HEK293 (cell line): Measurements from ENCODE around the gene SOX13.

Source experiments
- CTCF ChIA-PET: fragments of 350-600 bp; formaldehyde crosslinking; extraction: SDS; loops from one replicate; lab custom pipeline; 2021; ENCODE audit warnings: antibody characterized with exemption; lab: Yijun Ruan, JAX
- POLR2A ChIA-PET: fragments of 300-600 bp; formaldehyde crosslinking; extraction: SDS; loops from one replicate; lab custom pipeline; 2020; ENCODE audit warnings: antibody characterized with exemption, inconsistent platforms; lab: Yijun Ruan, JAX
- H3K27ac ChIP-seq: fragments of 200-500 bp; sonication (Bioruptor generic); 2 replicates; pipeline ENCODE4 v1.5.1; 2014; ENCODE audit warnings: low read depth, low read length, control low read depth, inconsistent platforms; ENCODE audit errors: extremely low read depth
- H3K36me3 ChIP-seq, 2 experiments: fragments of 200-500 bp in 1 of 2; sonication (Bioruptor generic) in 1 of 2; 1 replicate in 1 of 2; 2 replicates in 1 of 2; pipeline ENCODE4 v1.5.1; 2014 to 2017; ENCODE audit warnings: inconsistent platforms in 2 of 2, low read length in 2 of 2; ENCODE audit not compliant: control insufficient read depth in 2 of 2, insufficient read depth in 1 of 2
- H3K4me1 ChIP-seq: fragments of 200-500 bp; sonication (Bioruptor generic); 2 replicates; pipeline ENCODE4 v1.5.1; 2014; ENCODE audit warnings: mild to moderate bottlenecking, low read length, inconsistent platforms; ENCODE audit not compliant: control insufficient read depth, insufficient read depth
- H3K4me3 ChIP-seq: 2 replicates; pipeline ENCODE4 v1.5.1; 2011; ENCODE audit warnings: low read depth, mild to moderate bottlenecking, control low read depth, low read length, moderate library complexity
- H3K9me3 ChIP-seq: fragments of 200-500 bp; sonication (Bioruptor generic); 2 replicates; pipeline ENCODE4 v1.5.1; 2014; ENCODE audit warnings: low read depth, low read length, inconsistent platforms; ENCODE audit not compliant: control insufficient read depth, insufficient read depth
- ATF2 ChIP-seq: fragments of 450-650 bp; formaldehyde crosslinking; IDR thresholded peaks from 2 replicates; pipeline ENCODE4 v1.5.1; 2016; ENCODE audit warnings: missing biosample characterization, missing genetic modification characterization, low read depth
- HOXA7 ChIP-seq: sonication (generic); formaldehyde crosslinking; IDR thresholded peaks from 2 replicates; pipeline ENCODE4 v1.8.1; 2022; ENCODE audit warnings: missing genetic modification reagents, borderline replicate concordance
- PRDM1 ChIP-seq: fragments of 450-650 bp; formaldehyde crosslinking; IDR thresholded peaks from 2 replicates; pipeline ENCODE4; 2016; ENCODE audit warnings: missing biosample characterization, missing genetic modification characterization
- PRDM2 ChIP-seq: fragments of 450-650 bp; formaldehyde crosslinking; IDR thresholded peaks from 2 replicates; pipeline ENCODE4 v1.5.1; 2016; ENCODE audit warnings: missing biosample characterization, missing genetic modification characterization, borderline replicate concordance
- PRDM6 ChIP-seq: fragments of 450-650 bp; formaldehyde crosslinking; IDR thresholded peaks from 2 replicates; pipeline ENCODE4 v1.5.1; 2017; ENCODE audit warnings: missing biosample characterization, missing genetic modification characterization
- ZBTB21 ChIP-seq: fragments of 450-650 bp; formaldehyde crosslinking; IDR thresholded peaks from 2 replicates; pipeline ENCODE4 v1.5.1; 2017; ENCODE audit warnings: missing biosample characterization, missing genetic modification characterization
- ZNF114 ChIP-seq: fragments of 450-650 bp; formaldehyde crosslinking; IDR thresholded peaks from 2 replicates; pipeline ENCODE4 v1.5.0; 2017; ENCODE audit warnings: missing biosample characterization, missing genetic modification characterization
- ZNF366 ChIP-seq: fragments of 450-650 bp; formaldehyde crosslinking; conservative IDR thresholded peaks from 2 replicates; pipeline ENCODE4 v1.5.1; 2016; ENCODE audit warnings: missing biosample characterization, missing genetic modification characterization
- ZNF423 ChIP-seq: fragments of 450-650 bp; formaldehyde crosslinking; IDR thresholded peaks from 2 replicates; pipeline ENCODE4 v1.5.1; 2016; ENCODE audit warnings: missing biosample characterization, missing genetic modification characterization
- ZNF76 ChIP-seq: fragments of 450-650 bp; formaldehyde crosslinking; IDR thresholded peaks from 2 replicates; pipeline ENCODE4; 2016; ENCODE audit warnings: low read depth, missing biosample characterization, missing genetic modification characterization, borderline replicate concordance

The SOX13 gene

GRCh38 chr1:204146309-204146708 lies 73.4 kb downstream of the SOX13 start:
- Histone ChIP-seq H3K4me3 (no peak overlapping the region), H3K4me1 (no peaks in the 10 kb centered on the region), H3K36me3 (peaks cover 0 to 18% of the 10 kb centered on the region in 2 experiments; a peak in 1 of 3 replicates), H3K27ac (no peak overlapping the region), H3K9me3 (no peaks in the 10 kb centered on the region)
- ChIA-PET CTCF (interaction anchor here (0.5 to 1.1 kb wide), 3 partner anchors 10 to 645 kb away, joined by 3 to 4 read pairs (median 3); no protein-coding TSS in a partner anchor), POLR2A (no interaction called here)
- no peak for TF ChIP-seq ZNF114 (tag by site-specific recombination)
- TF ChIP-seq, all 188 proteins: peak for 0

- H3K9me3 ChIP-seq, result no peaks in the 10 kb centered on the region
- no peaks in the 10 kb centered on the region for H3K4me1 ChIP-seq
- no peak overlapping the region for H3K27ac ChIP-seq
- TF ChIP-seq ZNF76 (tag by site-specific recombination), result no peak
- no peak for TF ChIP-seq ATF2 (tag by site-specific recombination)
- TF ChIP-seq PRDM2, result no peak
- TF ChIP-seq PRDM6 (tag by site-specific recombination), result no peak
- TF ChIP-seq HOXA7 (CRISPR knock-in tag), result no peak
- TF ChIP-seq ZNF114 (tag by site-specific recombination), result no peak
- TF ChIP-seq PRDM1 (tag by site-specific recombination), result no peak
- no peak for TF ChIP-seq ZNF423 (tag by site-specific recombination)
- no peak for TF ChIP-seq ZBTB21 (tag by site-specific recombination)
- TF ChIP-seq ZNF366 (tag by site-specific recombination), result no peak
- CTCF ChIA-PET, result interaction anchor here (0.7 kb wide), 1 partner anchor 10 kb away, joined by 4 read pairs; no protein-coding TSS in a partner anchor
- peaks cover 0 to 12% of the 10 kb centered on the region in 2 experiments; a peak in 1 of 3 replicates for H3K36me3 ChIP-seq
- no peak overlapping the region for H3K4me3 ChIP-seq
- POLR2A ChIA-PET, result no interaction called here
Observed at GRCh38 chr1:204146965-204147364, 74.0 kb downstream of the SOX13 start.
